GM12801 (cell line): Measurements from ENCODE around the gene PTCD1.

ENCODE experiments used
- TF ChIP-seq, protein P1 (sequence below): IDR thresholded peaks from one replicate; pipeline ENCODE4 v1.5.1; 2011; ENCODE audit warnings: control low read depth; ENCODE audit not compliant: insufficient read length; ENCODE audit errors: extremely low read depth

Gene PTCD1

DNA sequence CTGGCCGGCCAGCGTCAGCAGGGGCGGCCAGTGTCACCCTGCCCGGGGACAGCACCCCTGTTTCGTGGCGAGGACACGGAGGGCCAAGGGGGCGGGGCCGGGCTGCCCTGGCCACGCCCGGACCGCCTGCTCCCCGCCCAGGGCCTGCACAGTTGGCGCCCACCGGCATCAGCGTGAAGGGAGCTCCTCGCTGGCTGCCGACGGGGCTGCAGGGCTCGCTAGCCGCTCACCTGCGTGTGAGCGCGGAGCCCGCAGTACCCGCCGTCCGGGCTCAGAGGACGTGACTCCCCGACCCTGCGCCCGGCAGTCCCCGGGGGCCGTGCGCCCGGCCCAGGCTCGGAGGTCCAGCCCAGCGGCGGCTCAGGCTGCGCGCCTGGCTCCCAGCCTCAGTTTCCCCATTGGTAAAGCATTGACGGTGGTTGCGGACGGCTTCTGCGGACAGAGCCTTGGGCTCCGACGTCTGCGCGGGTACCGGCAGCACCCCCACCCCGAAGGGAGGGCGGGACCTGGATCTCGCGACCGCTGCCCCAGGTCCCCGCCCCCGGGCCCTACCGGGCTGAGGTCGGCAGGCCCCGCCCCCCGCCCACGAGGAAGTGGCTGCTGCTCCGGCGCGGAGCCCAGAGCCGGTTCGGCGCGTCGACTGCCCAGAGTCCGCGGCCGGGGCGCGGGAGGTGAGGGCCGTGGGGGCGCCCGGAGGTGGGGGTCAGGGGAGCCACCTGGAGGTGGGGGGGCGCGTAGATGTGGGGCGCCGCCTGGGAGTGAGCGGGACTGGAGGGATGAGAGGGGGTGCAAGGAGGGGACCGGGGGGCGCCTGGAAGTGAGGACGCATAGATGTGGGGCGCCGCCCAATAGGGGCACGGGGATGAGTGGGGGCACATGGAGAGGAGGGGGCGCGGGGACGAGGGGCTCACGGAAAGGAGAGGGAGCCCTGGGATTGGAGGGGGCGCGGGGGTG, 64.2 kb downstream of the PTCD1 start, which contains the start of gene ARPC1B:
Gene ARPC1B, plus strand, starts transcription at position 620 of the 954 bp plus-strand sequence. CDS start 10,985 bp downstream, outside the sequence.
- TF ChIP-seq, protein P1, sequence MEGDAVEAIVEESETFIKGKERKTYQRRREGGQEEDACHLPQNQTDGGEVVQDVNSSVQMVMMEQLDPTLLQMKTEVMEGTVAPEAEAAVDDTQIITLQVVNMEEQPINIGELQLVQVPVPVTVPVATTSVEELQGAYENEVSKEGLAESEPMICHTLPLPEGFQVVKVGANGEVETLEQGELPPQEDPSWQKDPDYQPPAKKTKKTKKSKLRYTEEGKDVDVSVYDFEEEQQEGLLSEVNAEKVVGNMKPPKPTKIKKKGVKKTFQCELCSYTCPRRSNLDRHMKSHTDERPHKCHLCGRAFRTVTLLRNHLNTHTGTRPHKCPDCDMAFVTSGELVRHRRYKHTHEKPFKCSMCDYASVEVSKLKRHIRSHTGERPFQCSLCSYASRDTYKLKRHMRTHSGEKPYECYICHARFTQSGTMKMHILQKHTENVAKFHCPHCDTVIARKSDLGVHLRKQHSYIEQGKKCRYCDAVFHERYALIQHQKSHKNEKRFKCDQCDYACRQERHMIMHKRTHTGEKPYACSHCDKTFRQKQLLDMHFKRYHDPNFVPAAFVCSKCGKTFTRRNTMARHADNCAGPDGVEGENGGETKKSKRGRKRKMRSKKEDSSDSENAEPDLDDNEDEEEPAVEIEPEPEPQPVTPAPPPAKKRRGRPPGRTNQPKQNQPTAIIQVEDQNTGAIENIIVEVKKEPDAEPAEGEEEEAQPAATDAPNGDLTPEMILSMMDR = no peak

DNA sequence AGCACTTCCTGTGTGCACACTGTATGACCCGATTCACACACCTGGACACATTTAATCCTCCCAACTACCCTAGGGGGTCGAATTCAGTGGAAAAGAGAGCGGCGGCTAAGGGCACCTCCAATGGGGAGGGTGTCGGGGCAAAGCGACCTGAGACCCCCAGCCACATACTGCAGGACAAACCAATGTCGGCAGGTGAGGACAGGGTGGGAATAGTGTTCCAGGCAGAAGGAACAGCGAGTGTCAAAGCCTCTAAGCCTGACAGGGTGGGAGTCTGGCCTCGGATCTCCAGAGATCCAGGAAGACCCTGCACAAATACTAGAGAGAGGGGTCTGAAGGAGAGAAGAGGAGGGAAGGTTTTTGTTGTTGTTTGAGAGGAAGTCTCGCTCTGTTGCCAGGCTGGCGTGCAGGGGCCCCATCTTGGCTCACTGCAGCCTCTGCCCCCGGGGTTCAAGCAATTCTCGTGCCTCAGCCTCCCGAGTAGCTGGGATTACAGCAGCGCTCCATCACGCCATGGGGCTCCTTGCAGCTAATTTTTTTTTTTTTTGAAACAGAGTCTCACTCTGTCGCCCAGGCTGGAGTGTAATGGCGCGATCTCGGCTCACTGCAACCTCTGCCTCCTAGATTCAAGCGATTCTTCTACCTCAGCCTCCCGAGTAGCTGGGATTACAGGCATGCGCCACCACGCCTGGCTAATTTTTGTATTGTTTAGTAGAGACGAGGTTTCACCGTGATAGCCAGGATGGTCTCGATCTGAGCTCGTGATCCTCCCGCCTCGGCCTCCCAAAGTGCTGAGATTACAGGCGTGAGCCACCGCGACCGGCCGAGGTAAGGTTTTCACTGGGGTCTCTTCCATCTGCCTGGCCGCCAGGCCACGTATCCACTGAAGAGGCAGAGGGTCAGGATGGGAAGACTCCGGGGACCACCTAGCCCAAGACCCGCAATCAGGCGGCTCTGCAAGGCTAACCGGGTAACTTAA, 65.2 kb downstream of the PTCD1 start:
- TF ChIP-seq, protein P1 = no peak

DNA sequence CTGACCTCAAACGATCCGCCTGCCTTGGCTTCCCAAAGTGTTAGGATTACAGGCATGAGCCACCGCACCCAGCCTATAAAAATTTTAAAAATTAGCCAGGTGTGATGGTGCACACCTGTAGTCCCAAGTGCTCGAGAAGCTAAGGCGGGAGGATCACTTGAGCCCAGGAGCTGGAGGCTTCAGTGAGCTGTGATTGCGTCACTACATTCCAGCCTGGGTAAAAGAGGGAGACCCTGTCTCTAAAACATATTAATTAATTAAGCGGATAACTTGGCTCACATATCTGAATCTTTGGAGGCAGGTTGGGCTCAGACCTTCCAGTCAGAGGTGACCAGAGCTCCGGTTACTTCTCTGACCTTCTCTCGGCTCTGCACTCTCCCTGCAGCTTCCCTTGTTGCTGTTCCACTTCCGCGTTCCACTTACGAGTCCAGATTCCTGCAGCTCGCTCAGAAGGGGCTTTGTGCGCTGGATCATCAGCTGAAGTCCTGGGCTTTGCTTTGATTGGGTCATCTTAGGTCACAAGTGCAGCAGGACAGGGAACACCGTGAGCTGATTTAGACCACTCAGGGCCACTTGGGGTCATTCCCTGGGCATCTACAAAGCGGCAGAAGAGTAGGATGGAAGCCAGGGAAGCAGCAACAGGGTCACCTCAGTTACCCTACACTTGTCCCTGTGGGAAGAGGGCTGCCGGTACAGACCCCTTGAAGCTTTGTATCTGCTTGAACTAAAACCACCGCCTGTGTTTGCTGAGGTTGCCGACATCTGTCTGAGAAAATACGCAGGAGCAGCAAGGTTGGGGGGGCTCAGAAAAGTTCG, 66.1 kb downstream of the PTCD1 start:
- TF ChIP-seq, protein P1 = no peak

DNA sequence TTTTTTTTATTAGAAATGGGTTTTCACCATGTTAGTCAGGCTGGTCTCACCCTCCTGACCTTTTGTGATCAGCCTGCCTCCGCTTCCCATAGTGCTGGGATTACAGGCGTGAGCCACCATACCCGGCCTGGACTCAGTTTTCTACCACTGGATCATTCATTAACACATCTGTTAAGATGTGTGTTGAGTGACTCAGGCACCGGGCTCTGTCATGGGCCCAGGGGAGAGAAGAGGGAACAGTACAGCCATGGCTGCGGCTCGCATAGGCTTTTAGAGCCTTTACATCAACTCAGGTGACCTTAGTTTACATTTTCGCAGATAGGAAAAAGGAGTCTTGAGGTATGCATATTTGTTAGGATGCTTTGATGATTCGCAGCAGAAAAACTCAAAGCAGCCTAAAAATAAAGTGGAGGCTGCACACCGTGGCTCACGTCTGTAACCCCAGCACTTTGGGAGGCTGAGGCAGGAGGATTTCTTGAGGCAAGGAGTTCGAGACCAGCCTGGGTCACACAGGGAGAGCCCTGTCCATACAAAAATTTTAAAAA, 67.2 kb downstream of the PTCD1 start:
- TF ChIP-seq, protein P1 = no peak

DNA sequence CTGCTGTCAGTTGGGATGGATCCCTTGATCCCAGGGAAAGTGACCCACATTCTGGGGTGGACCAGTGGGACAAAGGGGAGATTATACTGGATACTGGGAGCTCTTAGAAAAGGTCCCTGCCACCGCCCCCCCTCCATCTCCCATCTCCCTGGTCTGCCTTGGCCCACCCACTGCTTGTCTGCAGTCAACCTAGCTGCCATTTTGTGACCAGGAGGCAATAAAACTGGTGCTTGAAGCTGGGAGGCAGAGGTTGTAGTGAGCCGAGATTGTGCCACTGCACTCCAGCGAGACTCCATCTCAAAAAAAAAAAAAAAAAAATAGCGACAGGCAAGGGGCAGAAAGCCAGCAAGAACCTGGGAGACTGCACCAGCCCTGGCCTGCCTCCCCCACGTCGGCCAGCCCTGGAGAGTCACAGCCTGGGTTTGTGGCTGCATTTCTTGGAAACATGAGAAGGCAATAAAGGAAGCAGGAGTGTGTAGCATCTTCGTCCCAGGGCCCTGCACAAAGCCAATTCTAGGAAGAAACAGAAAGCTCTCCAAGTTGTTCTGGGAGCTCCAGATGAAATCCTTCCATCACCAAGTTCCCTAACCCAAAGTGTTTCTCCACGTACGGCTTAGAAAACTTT, 68.7 kb downstream of the PTCD1 start:
- TF ChIP-seq, protein P1 = no peak

DNA sequence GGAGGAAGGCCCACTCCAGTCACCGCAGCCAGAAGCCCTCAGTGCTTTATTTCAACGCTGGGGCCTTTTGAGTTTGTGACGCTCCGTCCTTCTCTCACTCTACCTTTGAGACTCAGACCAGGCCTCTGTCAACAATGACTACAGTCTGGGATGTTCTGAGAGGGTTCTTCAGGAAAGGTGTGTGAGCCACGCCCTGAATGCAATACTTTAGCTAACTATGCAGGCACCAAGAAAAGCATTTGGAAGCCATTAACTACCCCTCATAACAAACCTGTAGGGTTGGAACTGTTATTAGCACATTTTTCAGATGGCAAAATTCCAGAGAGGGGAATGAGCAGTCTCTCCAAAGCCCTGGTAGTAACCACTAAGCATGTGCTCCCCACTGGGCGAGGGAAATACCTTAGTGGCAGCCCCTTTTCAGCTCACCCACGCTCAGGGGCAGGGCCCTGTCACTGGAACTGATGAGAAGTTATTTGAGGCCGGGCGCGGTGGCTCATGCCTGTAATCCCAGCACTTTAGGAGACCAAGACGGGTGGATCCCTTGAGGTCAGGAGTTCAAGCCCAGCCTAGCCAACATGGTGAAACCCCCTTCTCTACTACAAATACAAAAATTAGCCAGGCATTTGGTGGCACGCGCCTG, 69.7 kb downstream of the PTCD1 start:
- TF ChIP-seq, protein P1 = no peak
